HG02943 (cell line): ENCODE data around the gene NEU3.
"Not testable (repeated sequence)": the region's sequence is repeated elsewhere in the genome, so short reads cannot be mapped to it uniquely, and the experiment has no call there.

Experiments used
- ATAC-seq: cut with Tn5 transposase; IDR thresholded peaks from one replicate; pipeline ENCODE4 v1.9.1; 2021; ENCODE audit warnings: mild to moderate bottlenecking, low read depth, moderate library complexity; ENCODE audit not compliant: unreplicated experiment

Gene NEU3

DNA sequence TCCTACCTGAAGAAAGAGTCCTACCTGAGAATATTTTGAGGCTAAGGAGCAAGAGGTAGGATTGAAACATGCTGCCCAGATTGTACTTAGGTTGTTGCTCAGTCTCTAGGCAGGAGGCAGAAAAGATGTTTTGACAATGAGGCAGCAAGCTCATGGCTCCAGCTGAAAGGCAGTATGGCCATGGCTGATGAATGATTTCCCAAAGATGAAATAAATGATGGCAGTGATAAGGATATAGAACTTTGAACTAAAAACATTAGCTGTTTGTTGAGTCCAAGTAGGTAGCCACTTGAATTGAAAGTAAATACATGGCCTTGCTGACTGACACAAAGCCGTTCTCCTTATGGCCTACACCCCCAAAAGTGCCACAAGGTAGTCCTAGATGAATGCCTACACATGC is 6.8 kb upstream of the NEU3 start:
- ATAC-seq: no peak

DNA sequence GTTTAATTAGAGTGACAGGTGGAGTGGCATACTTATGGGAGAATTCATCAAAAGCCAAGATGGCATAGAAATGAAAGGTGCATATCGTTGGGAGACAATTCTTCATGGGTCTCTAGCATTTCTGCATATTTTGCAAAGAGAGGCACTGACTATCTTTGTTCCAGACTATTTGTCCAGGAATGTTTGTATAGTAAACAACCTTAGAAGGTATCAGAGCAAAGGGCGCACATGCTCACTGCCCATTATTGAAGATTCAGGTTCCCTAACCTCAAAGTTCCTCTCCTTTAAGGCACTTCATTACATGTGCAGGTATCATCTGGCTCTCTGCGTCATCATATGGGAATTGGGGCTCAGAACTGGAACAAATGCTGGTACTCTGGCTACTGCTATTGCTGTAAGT is 4.7 kb upstream of the NEU3 start:
- ATAC-seq: no peak

DNA sequence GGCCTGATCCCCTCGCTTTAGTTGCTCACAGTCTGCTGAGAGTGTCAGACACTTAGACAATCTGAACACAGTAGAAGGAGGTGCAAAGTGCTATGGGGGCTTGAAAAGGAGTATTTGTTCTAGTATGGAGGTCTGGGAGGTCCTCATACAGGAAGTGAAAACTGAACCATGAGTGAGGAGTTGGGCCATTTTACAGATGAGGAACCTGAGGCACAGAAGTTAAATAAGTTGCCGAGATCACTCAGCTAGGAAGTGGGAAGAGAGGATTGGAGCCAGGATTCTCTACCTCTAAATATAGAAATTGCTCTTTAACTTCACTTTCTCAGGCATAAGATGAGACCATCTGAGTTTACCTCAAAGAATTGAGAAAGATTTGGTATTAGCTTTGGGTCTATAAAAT is 4.0 kb upstream of the NEU3 start:
- ATAC-seq: no peak

DNA sequence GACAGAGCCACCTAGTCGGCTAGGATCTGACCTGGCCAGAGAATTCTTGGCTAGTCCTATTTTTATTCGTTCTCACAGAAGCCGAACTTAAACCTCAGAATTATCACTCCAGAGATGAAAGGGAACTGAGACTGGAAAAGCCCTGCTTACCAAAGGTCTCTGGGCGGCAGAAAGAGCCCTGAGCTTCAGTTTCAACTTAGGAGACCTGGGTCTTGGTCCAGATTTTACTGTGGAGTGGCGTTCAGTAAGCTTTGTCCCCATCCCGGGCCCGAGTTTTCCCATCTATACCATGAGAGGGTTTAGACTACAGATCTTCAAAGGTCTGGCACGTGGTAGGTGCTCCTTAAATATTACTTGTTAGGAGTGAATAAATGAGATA is 516 bp downstream of the NEU3 start:
- ATAC-seq: peak; percentile 13

DNA sequence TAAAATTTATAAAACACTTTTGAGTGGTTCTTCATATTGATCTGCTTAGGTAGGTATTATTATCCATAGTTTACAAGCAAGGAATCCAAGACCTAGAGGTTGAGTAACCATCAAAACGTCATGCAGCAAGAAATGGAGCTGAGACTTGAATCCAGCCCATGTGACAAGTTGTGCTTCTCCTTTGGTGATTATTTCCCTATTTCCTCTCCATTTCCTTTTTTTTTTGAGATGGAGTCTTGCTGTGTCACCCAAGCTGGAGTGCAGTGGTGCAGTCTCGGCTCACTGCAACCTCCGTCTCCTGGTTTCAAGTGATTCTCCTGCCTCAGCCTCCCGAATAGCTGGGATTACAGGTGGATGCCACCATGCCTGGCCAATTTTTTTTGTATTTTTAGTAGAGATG is 1.4 kb downstream of the NEU3 start:
- ATAC-seq: not testable (repeated sequence)

DNA sequence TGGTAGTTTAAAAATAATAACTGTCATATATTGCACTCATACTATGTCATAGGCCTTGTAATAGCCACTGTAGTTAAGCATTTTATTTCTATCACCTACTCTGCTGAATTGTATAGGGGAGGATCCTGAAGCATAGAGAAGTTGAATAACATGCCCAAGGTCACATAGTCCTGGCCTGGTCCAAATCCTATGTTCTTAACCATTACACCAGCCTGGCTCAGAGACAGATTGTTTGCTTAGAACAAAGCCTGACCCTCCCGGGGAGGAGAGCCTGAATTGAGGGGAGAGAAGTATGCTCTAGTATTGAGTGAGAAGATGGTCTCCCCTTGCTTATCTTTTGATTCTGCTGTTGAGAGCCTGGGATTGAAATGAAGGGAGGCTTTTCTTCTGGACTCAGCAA is 2.2 kb downstream of the NEU3 start:
- ATAC-seq: no peak

DNA sequence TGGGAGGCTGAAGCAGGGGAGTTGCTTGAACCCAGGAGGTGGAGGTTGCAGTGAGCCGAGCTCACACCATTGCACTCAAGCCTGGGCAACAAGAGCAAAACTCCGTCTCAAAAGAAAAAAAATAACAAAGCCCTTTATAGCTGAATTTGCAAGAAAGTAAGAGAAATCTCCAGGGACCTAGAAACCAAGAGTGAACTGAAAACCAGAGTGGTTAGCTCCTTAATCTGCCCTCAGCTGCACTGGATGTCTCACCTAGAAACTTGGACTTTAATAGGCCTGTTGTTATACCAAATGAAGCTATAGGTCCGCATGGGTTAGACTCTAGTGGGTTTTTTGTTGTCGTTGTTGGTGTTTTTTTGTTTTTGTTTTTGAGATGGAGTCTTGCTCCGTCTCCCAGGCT is 4.1 kb downstream of the NEU3 start:
- ATAC-seq: no peak

DNA sequence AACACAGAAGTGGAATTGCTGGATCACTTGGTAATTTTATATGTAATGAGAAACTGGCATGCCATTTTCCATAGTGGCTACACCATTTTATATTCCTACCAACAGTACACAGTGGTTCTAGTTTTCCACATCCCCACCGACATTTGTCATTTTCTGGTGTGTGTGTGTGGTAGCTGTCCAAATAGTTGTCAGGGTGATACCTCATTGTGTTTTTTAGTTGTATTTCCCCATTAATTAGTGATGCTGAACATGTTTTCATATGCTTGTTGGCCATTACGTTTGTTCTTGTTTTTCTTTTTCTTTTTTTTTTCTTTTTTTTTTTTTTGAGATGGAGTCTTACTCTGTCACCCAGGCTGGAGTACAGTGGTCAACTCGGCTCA is 12.2 kb downstream of the NEU3 start:
- ATAC-seq: no peak

DNA sequence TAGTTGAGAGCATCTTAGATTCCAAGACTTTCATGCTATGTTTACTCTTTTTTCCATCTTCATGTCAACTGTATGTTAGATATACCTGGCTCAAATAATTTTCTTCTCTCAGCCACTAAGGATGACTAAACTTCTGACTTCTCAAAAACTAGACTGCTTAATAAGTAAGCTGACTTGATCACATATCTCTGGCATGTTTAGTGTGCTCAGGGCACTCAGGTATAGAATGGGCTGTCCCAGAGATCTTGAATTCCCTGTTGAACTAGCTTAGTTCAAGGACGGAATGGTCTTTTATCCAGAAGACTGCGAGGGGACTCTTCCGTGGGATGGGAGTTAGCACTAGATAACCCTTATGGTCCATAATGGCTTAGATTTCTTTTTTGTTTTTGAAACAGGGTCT is 13.0 kb downstream of the NEU3 start:
- ATAC-seq: no peak

DNA sequence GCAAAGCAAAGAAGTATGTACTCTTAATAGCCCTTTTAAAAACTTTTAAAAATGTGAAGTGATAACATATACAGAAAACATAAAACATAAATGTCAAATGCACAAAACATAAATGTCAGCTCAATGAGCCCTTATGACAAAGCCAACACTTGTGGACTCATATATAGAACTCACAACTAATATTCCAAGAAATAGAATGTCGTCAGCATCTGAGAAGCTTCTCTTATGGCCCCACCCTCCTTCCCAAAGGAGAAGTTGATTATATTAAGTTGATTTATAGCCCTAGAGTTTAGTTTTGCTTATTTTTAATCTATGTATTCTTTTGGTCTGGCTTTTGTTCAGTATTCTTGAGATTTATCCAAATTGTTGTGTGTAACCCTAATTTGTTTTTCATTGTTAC is 13.8 kb downstream of the NEU3 start:
- no peak for ATAC-seq

DNA sequence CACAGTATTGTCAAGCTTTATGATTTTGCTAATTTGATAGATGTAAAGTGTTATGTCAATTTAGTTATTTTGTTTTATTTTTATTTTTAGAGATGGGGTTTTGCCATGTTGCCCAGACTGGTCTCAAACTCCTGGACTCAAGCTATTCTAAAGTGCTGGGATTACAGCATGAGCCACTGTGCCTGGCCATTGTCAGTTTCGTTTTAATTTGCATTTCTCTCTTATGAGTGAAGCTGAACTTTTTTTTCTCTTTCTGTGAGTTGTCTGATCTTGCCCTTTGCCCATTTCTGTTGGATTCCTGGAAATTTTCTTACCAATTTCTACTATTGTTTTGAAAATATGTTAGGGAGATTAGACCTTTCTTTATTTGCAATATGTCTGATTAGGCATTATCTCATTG is 15.5 kb downstream of the NEU3 start:
- no peak for ATAC-seq

DNA sequence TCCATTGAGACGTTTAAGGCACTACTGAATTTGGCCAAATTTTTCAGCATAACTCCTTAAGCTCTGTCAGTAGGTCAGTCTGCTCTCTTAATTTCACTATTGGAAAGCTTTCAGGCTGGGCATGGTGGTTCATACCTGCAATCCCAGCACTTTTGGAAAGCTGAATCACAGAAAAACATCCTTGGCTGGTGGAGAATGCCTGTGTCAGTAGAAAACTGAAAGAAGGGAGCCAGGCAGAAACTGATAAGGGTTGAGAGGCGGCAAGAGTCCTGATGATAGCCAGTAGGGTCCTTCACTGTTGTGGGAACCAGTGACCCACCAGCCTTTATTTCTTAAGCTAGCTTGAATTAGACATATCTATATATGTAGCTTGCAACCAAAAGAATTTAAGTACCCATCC is 22.6 kb downstream of the NEU3 start:
- ATAC-seq: no peak

DNA sequence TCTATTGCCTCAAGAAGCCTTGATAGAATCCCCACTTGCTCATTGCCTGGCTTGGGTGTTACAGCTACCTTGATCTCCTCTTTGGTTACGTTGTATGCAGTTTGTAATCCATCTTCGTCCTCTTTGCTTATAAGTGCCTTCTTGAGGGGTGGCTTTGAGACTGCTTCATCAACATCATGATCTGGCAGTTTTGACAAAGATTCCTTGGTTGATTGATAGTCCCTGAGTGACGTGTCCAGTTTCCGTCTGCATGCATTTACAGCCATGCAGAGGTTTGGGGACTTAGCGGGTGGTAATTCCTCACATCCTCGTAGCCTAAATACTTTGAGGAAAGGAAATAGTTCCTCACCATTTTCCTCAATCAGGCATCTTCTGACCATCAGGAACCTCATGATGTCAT is 23.1 kb downstream of the NEU3 start:
- ATAC-seq: no peak

DNA sequence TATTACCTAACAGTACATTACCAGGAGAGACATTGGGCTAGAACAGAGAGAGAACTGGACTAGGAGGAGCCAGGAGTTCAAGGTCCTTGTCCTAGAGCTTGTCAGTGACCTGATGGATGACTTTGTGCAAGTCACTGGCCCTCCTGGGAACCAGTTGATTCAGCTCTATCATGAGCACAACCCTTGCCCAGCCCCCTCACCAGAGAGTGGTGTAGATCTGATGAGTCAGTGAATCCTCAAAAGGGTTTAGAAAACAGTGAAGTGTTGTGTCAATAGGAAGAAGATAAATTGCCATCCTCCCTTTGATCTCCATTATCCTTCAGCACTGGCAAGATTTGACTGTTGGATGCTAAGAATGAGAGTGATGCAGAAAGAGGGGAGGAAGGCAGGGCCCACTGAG is 24.3 kb downstream of the NEU3 start:
- no peak for ATAC-seq

DNA sequence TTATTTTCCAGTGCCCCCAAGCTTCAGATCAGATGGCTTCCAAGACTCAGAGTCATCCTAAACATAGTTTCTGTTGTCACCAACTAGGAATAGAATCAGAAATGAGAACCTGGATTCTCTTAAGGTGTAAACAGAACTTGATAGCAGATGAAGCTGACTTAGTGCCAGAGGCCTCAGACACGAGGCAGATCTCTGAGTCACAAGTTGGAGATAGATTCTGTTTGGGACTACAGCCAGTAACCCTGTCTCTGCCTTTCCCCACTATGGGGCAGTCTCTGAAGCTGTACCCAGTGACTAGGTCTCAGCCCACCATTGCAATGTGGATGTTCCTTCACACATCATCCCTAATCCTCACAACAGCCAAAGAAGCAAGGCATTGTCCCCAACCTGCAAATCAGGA is 25.4 kb downstream of the NEU3 start:
- ATAC-seq: no peak

DNA sequence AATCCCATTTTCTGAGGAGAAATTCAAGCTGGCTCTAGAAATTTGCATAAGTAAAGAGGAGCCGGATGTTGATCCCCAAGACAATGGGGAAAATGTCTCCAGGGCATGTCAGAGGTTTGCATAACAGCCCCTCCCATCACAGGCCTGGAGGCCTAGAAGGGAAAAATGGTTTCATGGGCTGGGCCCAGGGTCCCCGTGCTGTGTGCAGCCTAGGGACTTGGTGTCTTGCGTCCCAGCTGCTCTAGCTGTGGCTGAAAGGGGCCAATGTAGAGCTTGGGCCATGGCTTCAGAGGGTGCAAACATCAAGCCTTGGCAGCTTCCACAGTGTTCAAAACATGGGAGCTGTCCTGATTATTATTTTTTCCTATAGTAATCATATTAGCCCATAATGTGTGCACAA is 30.5 kb downstream of the NEU3 start:
- ATAC-seq: not testable (repeated sequence)

DNA sequence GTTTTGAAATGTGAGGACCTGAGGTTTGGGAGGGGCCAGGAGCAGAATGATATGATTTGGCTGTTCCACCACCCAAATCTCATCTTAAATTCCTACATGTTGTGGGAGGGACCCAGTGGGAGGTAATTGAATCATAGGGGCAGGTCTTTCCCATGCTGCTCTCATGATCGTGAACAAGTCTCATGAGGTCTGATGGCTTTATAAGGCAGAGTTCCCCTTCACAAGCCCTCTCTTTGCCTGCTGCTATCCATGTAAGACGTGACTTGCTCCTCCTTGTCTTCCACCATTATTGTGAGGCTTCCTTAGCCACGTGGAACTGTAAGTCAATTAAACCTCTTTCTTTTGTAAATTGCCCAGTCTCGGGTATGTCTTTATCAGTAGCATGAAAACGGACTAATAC is 31.6 kb downstream of the NEU3 start:
- not testable (repeated sequence) for ATAC-seq

DNA sequence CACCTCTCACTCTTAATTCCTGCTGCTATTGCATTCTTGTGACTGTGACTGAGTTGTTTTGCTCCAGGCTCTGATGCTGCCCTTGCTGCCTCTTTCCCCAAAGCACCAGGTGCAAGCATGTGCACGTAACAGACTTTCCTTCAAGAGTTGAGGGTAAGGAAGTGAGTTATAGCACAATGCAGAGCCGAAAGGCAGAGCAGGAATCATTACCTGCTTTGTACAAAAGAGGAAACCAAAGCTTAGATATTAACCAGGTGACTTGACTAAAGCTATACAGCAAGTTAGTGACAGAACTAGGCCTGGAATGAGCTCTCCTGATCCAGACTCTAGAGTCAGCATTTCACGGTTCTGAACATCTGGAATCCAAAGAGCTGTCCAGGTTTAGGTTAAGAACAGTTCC is 33.6 kb downstream of the NEU3 start:
- peak; percentile 71 for ATAC-seq

DNA sequence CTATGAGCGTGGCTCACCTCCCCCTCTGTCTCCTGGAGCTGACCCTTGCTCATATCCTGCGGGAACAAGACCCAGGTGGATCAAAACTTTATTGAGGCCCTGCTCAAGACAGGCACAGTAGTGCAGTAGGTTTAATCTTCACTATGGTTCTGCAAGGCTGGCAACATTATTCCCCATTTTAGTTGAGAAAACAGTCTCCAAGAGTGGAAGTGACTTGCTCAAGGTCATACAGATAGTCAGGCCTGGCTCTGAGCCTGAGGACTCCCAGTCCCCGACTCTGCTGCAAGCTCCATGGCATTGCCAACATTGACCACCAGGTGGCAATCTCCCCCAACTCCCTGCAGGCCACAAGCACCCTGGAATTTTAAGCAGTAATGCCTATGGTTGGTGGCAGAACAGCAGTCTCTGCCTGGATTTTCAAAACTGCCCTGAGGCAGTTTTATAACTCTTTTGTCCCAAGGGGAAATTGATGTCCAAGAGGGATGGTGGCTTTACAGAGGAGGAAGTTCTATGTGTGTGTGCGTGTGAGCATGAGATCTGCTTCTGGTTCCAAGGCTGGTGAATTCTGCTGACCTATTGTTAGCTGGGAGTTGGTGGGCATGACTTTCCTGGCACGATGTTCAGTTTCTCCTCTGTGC is 34.1 kb downstream of the NEU3 start:
- peak; percentile 69 for ATAC-seq

DNA sequence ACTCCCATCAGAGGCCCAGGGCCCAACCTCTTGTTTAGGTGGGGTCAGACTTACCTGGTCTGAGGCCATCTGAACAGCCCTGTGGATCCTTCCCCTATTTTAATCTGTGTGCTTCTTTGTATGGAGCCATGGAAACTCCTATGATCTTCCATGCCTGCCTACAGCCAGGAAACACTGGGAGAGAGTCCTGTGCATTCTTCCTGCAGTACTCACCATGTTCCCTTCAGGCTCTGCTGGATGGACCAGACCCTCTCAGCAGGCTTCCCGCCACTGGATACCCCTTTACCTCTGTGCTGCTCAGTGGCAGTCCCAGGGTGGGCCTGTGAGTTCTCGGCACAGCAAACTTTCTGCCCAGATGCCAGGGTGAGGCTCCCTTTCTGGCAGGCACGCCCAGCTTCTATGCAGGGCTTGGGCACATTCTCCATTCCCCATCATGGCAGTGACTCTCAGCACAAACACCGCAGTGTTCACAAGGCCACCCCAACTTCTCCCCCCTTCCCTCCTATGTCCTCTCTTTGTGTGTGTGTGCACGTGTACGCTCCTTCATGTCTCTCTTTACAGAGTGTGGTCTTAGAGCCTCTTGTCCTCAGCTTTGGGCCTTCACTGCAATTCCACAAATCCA is 34.8 kb downstream of the NEU3 start:
- ATAC-seq: no peak

DNA sequence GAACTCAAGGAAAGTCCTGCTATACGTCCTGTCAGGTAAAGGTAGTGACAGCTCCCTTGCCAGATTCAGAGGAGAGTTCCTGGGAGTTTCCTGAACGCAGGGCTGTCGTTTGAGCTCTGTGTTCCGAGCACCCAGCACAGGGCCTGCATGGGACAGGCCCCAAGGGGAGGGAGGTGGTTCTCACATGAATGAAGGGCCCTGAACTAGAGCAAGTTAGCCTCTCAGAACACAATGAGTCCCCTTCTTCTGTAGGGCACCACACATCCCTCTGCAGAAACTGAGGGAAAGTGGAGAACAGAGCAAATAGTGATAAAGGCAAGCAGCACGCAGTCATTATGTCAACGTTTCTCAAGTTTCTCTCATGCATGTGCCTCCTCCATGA is 35.3 kb downstream of the NEU3 start:
- no peak for ATAC-seq

DNA sequence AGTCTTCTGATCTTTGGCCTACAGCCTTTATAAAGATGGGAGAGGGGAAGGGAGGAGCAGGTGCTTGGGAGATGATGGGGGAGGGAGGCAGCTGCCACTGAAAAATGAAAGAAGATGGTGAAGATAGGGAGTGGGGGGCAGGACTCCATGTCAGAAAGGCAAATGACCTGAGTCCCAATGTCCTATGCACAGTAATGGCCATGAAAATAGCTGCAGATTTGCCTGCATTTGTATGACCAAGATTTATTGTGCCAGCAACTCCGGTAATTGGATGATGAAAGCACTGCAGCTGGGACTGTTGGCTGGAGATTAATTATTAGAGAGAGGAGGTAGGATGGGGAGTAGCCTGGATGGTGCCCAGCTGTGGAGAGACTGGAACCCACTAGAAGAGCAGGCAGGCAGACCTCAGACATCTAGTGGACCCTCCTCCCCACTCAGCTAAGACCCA is 36.1 kb downstream of the NEU3 start:
- no peak for ATAC-seq

DNA sequence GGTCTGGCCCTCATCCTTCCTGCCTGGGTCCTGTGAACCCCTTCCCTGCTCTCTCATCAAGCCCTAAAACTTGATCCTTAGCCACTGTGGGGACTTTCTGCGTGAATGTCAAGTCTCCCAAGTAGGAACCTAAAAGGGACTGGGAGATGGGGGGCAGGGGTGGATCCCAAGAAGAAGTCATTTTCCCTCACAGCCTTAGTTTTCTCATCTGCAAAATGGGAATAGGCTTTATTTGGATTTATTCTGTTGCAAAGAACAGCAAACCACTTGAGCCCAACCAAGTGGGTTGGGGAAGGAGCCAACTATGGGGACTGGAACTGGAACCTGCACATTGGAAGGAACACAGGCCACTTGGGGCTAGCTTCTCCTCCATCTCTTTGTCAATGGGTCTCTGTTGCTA is 36.8 kb downstream of the NEU3 start:
- ATAC-seq: no peak
